IMR-90 (cell line): ENCODE measurements around the gene DNAH6. TPM values are rescaled to one million over a fixed set of nuclear protein-coding genes. Genes with fewer than 3 reads are reported as not detected.

Source experiments
- ATAC-seq: fragments of 200-7000 bp; cut with Tn5 transposase; 2 replicates; pipeline ENCODE4 v1.9.1; 2020; ENCODE audit warnings: low read depth, mild to moderate bottlenecking, moderate library complexity
- BruUV-seq: library from RNA; stranded (reverse); fragments of 400-500 nt; replicated peaks from 2 replicates; lab custom pipeline; 2021; lab: Mats Ljungman, UMichigan
- CTCF ChIA-PET: fragments of 300-600 bp; formaldehyde crosslinking; extraction: SDS; loops from one replicate; lab custom pipeline; 2021; ENCODE audit warnings: antibody characterized with exemption; lab: Yijun Ruan, JAX
- POLR2A ChIA-PET: fragments of 300-600 bp; sonication (Branson Sonifier 250); formaldehyde crosslinking; loops from one replicate; lab custom pipeline; 2022; ENCODE audit warnings: antibody characterized with exemption; ENCODE audit not compliant: unreplicated experiment; lab: Charles Lee
- DNase-seq: peaks from one replicate; pipeline ENCODE4 v3.0.0; 2013
- H2AFZ ChIP-seq: replicated peaks from 2 replicates; pipeline ENCODE3; 2013; ENCODE audit warnings: low read length, mild to moderate bottlenecking; ENCODE audit not compliant: poor library complexity
- H2AK5ac ChIP-seq: 2 replicates; pipeline ENCODE4 v1.6.1; 2013; ENCODE audit warnings: low read depth, low read length, inconsistent platforms
- H2AK9ac ChIP-seq: replicated peaks from 2 replicates; pipeline ENCODE3; 2013; ENCODE audit warnings: mild to moderate bottlenecking, low read depth, low read length, moderate library complexity; ENCODE audit not compliant: poor library complexity
- H2BK120ac ChIP-seq: 2 replicates; pipeline ENCODE4 v1.6.1; 2013; ENCODE audit warnings: low read depth, low read length, inconsistent platforms
- H2BK15ac ChIP-seq: 3 replicates; pipeline ENCODE4 v1.6.1; 2013; ENCODE audit warnings: low read depth, low read length, inconsistent platforms
- H2BK20ac ChIP-seq: 2 replicates; pipeline ENCODE4 v1.6.1; 2013; ENCODE audit warnings: low read depth, mild to moderate bottlenecking, inconsistent platforms, low read length, moderate library complexity
- H2BK5ac ChIP-seq: 2 replicates; pipeline ENCODE4 v1.6.1; 2013; ENCODE audit warnings: mild to moderate bottlenecking, low read depth, low read length, inconsistent platforms; ENCODE audit not compliant: poor library complexity, severe bottlenecking
- H3K14ac ChIP-seq: replicated peaks from 2 replicates; pipeline ENCODE4 v1.6.1; 2013; ENCODE audit warnings: low read depth, low read length, inconsistent platforms
- H3K18ac ChIP-seq: 2 replicates; pipeline ENCODE4 v1.6.1; 2013; ENCODE audit warnings: low read depth, low read length, control low read depth
- H3K23ac ChIP-seq: 2 replicates; pipeline ENCODE4 v1.6.1; 2013; ENCODE audit warnings: low read depth, low read length, inconsistent platforms
- H3K27ac ChIP-seq: 2 replicates; pipeline ENCODE4 v1.5.1; 2013; ENCODE audit warnings: mild to moderate bottlenecking, control low read depth, low read length; ENCODE audit not compliant: insufficient read depth
- H3K27me3 ChIP-seq: 2 replicates; pipeline ENCODE4 v1.6.1; 2013; ENCODE audit warnings: low read length; ENCODE audit not compliant: control insufficient read depth, insufficient read depth
- H3K36me3 ChIP-seq: 2 replicates; pipeline ENCODE4 v1.6.1; 2013; ENCODE audit warnings: low read length, mixed read lengths; ENCODE audit not compliant: control insufficient read depth, insufficient read depth
- H3K4ac ChIP-seq: 2 replicates; pipeline ENCODE4 v1.6.1; 2013; ENCODE audit warnings: low read depth, low read length, inconsistent platforms
- H3K4me1 ChIP-seq: 2 replicates; pipeline ENCODE4 v1.6.1; 2013; ENCODE audit warnings: low read length, mixed read lengths; ENCODE audit not compliant: control insufficient read depth, insufficient read depth
- H3K4me2 ChIP-seq: 2 replicates; pipeline ENCODE4 v1.6.1; 2013; ENCODE audit warnings: low read depth, mild to moderate bottlenecking, control low read depth, low read length, moderate library complexity
- H3K4me3 ChIP-seq: 2 replicates; pipeline ENCODE4 v1.5.1; 2013; ENCODE audit warnings: low read depth, mild to moderate bottlenecking, control low read depth, low read length, moderate library complexity; ENCODE audit not compliant: insufficient read depth
- H3K56ac ChIP-seq: 2 replicates; pipeline ENCODE4 v1.6.1; 2013; ENCODE audit warnings: low read length, inconsistent platforms; ENCODE audit not compliant: insufficient read depth; ENCODE audit errors: extremely low read depth
- H3K79me1 ChIP-seq, 2 experiments: 2 replicates each; pipeline ENCODE4 v1.6.1; 2013; ENCODE audit warnings: low read length in 2 of 2, inconsistent platforms in 1 of 2, low read depth in 1 of 2
- H3K9ac ChIP-seq: 2 replicates; pipeline ENCODE4 v1.6.1; 2013; ENCODE audit warnings: low read depth, low read length, control low read depth
- H3K9me1 ChIP-seq: 2 replicates; pipeline ENCODE4 v1.6.1; 2013; ENCODE audit warnings: low read length, inconsistent platforms; ENCODE audit not compliant: insufficient read depth
- H3K9me3 ChIP-seq: 2 replicates; pipeline ENCODE4 v1.6.1; 2013; ENCODE audit warnings: low read length; ENCODE audit not compliant: control insufficient read depth, insufficient read depth
- H4K20me1 ChIP-seq: 2 replicates; pipeline ENCODE4 v1.6.1; 2013; ENCODE audit warnings: low read length, inconsistent platforms; ENCODE audit not compliant: insufficient read depth
- H4K5ac ChIP-seq: 2 replicates; pipeline ENCODE4 v1.6.1; 2013; ENCODE audit warnings: mild to moderate bottlenecking, low read depth, low read length, control low read depth
- H4K8ac ChIP-seq, 2 experiments: 2 replicates each; pipeline ENCODE4 v1.6.1; 2013; ENCODE audit warnings: low read depth in 2 of 2, low read length in 2 of 2, control low read depth in 1 of 2, inconsistent platforms in 1 of 2
- H4K91ac ChIP-seq: 2 replicates; pipeline ENCODE4 v1.6.1; 2013; ENCODE audit warnings: low read depth, low read length, inconsistent platforms; ENCODE audit not compliant: insufficient read depth
- BHLHE40 ChIP-seq: fragments of 150-350 bp; IDR thresholded peaks from 2 replicates; pipeline ENCODE4 v1.6.1; 2016; ENCODE audit warnings: mild to moderate bottlenecking, low read depth, low read length
- CEBPB ChIP-seq: IDR thresholded peaks from 2 replicates; pipeline ENCODE4 v1.6.1; 2012; ENCODE audit warnings: low read depth, low read length, improper control_type of control experiment
- CHD1 ChIP-seq: IDR thresholded peaks from 2 replicates; pipeline ENCODE4 v1.6.1; 2012; ENCODE audit warnings: low read depth, low read length, improper control_type of control experiment
- ELK1 ChIP-seq: fragments of 150-350 bp; IDR thresholded peaks from 2 replicates; pipeline ENCODE4 v1.6.1; 2016; ENCODE audit warnings: low read depth, mild to moderate bottlenecking, low read length, moderate library complexity, borderline replicate concordance
- MAFK ChIP-seq: IDR thresholded peaks from 2 replicates; pipeline ENCODE4 v1.6.1; 2012; ENCODE audit warnings: low read depth, low read length, improper control_type of control experiment
- MXI1 ChIP-seq: IDR thresholded peaks from 2 replicates; pipeline ENCODE4 v1.6.1; 2012; ENCODE audit warnings: low read depth, mild to moderate bottlenecking, low read length, moderate library complexity, borderline replicate concordance
- NFE2L2 ChIP-seq: fragments of 150-350 bp; IDR thresholded peaks from 2 replicates; pipeline ENCODE4 v1.6.1; 2016; ENCODE audit warnings: low read depth, mild to moderate bottlenecking, low read length
- SMC3 ChIP-seq: fragments of 150-350 bp; IDR thresholded peaks from 2 replicates; pipeline ENCODE4 v1.6.1; 2016; ENCODE audit warnings: low read depth, mild to moderate bottlenecking, antibody characterized with exemption, low read length, moderate library complexity
- dilution Hi-C: fragments of 300-500 bp; cut with HindIII; formaldehyde crosslinking; loops from one replicate; pipeline ENCODE4 v1.14.3; 2018; ENCODE audit warnings: low sequenced_read_pairs; ENCODE audit not compliant: unreplicated experiment
- in situ Hi-C: fragments of 300-500 bp; cut with MboI; formaldehyde crosslinking; loops from 3 replicates; pipeline ENCODE4 v1.14.3; 2019; ENCODE audit warnings: low sequenced_read_pairs, inconsistent platforms, mixed read lengths
- intact Hi-C: fragments of 100-400 bp; cut with micrococcal nuclease; formaldehyde crosslinking; loops from 2 replicates; pipeline ENCODE4 v1.10.0; 2022
- polyA plus RNA-seq, 3 experiments: library from polyadenylated mRNA; depleted of rRNA; stranded (reverse); fragments of >200 nt; gene quantifications; 2 replicates each; pipeline ENCODE4 v1.2.3, GENCODE V29; 2012; ENCODE audit warnings: low replicate concordance in 1 of 3
- total RNA-seq: library from RNA; depleted of rRNA; stranded (reverse); fragments of >200 nt; gene quantifications from 2 replicates; pipeline ENCODE4 v1.2.3, GENCODE V29; 2012
- TF ChIP-seq, protein P1 (sequence below): conservative IDR thresholded peaks from 2 replicates; pipeline ENCODE4 v1.5.1; 2012; ENCODE audit warnings: mild to moderate bottlenecking, low read depth, low read length, improper control_type of control experiment

Gene DNAH6
- total and polyA plus RNA-seq, 2 of the 4 experiments (the other 2 are of a cell fraction) = under 0.01 to 0.07 TPM

DNA sequence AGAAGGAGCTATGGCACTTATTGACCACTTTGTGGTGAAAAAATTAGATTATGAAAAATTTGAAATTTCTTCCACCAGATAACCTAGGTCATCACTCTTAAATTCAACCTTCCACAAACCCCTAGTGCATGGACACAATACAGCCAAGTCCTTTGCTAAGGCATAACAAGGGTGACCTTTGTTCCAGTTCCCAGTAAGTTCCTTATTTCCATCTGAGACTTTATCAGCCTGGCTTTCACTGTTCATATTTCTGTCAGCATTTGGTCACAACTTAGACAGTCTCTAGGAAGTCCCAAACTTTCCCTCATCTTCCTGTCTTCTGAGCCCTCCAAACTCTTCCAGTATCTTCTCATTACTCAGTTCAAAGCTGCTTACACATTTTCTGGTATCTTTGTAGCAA, 232.0 kb downstream of the DNAH6 start:
- no peak for ATAC-seq
- no peak overlapping the region for H3K4ac ChIP-seq

More for the DNA sequence above, 232.0 kb downstream of the DNAH6 start:
- H2BK120ac ChIP-seq = no peak overlapping the region
- no peaks in the 10 kb centered on the region for H3K36me3 ChIP-seq
- no peaks in the 10 kb centered on the region for H3K4me1 ChIP-seq
- H3K18ac ChIP-seq = no peak overlapping the region
- no peak overlapping the region for H2BK15ac ChIP-seq
- CTCF ChIA-PET = no interaction called here
- no peak overlapping the region for H2AK9ac ChIP-seq
- TF ChIP-seq CEBPB (no peak), MXI1 (no peak), ELK1 (no peak), MAFK (no peak), CHD1 (no peak), NFE2L2 (no peak), BHLHE40 (no peak), SMC3 (no peak)
- TF ChIP-seq, protein P1, sequence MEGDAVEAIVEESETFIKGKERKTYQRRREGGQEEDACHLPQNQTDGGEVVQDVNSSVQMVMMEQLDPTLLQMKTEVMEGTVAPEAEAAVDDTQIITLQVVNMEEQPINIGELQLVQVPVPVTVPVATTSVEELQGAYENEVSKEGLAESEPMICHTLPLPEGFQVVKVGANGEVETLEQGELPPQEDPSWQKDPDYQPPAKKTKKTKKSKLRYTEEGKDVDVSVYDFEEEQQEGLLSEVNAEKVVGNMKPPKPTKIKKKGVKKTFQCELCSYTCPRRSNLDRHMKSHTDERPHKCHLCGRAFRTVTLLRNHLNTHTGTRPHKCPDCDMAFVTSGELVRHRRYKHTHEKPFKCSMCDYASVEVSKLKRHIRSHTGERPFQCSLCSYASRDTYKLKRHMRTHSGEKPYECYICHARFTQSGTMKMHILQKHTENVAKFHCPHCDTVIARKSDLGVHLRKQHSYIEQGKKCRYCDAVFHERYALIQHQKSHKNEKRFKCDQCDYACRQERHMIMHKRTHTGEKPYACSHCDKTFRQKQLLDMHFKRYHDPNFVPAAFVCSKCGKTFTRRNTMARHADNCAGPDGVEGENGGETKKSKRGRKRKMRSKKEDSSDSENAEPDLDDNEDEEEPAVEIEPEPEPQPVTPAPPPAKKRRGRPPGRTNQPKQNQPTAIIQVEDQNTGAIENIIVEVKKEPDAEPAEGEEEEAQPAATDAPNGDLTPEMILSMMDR = no peak
- H2BK20ac ChIP-seq = no peak overlapping the region
- no peak overlapping the region for H3K4me3 ChIP-seq
- no peak overlapping the region for H3K9ac ChIP-seq
- peaks cover 2% of the 10 kb centered on the region; the same call in 1 of the 2 replicates for H3K9me3 ChIP-seq
- H3K27ac ChIP-seq = no peak overlapping the region
- no peak overlapping the region for H2BK5ac ChIP-seq
- H3K56ac ChIP-seq = no peak overlapping the region
- POLR2A ChIA-PET = no interaction called here
- no peak overlapping the region for H3K23ac ChIP-seq
- no peak overlapping the region for H2AK5ac ChIP-seq
- H3K27me3 ChIP-seq = no peaks in the 10 kb centered on the region
- no peak overlapping the region for H4K8ac ChIP-seq
- H3K79me1 ChIP-seq = no peaks in the 10 kb centered on the region
- no peaks in the 10 kb centered on the region for H4K20me1 ChIP-seq
- no peak for DNase-seq
- H3K9me1 ChIP-seq = no peaks in the 10 kb centered on the region
- no peak overlapping the region for H3K14ac ChIP-seq
- intact Hi-C loops = no loop called here
- H2AFZ ChIP-seq = no peak overlapping the region
- no TSS peak for BruUV-seq
- in situ Hi-C loops = no loop called here
- no peak overlapping the region for H4K91ac ChIP-seq
- dilution Hi-C loops = no loop called here
- H3K4me2 ChIP-seq = no peak overlapping the region
- no peak overlapping the region for H4K5ac ChIP-seq
